ENCODE measurements around the gene KLF13. TPM values are rescaled to one million over a fixed set of nuclear protein-coding genes. Genes with fewer than 3 reads are reported as not detected.

Gene KLF13
- polyA plus RNA-seq, 2 of the 4 experiments (the other 2 are of a cell fraction) = 53.5 TPM

DNA sequence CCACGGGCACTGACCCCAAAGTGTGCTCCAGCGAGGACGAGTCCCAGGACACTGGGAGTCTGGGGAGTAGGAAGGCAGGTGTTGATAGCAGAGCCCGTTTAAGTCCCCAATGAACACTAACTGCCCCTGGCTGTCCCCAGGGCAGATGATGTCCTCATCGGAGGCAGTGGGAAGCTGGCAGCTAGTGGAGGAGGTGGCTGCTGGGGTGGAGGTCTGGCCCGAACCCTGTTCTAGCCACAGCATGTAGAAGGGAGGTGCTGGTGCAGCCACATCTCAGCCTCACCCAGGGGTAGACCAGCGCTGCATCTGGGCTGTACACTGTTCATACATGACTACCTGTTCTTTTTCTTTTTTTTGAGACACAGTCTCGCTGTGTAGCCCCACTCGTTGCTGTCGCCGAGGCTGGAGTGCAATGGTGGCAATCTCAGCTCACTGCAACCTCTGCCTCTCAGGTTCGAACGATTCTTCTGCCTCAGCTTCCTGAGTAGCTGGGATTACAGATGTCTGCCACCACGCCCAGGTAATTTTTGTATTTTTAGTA lies 51.8 kb downstream of the KLF13 start:
- ChIA-PET CTCF (interaction anchor here (0.6 to 1.6 kb wide), 5 partner anchors 10 to 163 kb away, joined by 3 to 4 read pairs (median 3); no protein-coding TSS in a partner anchor), POLR2A (no interaction called here)
- no peak for FAIRE-seq
- no peaks in the 10 kb centered on the region for H3K9me3 ChIP-seq
- ATAC-seq = no peak
- peaks cover 15% of the 10 kb centered on the region; the same call in 2 of the 3 replicates for H3K4me1 ChIP-seq
- no peak overlapping the region for H3K27ac ChIP-seq
- H3K4me3 ChIP-seq = no peak overlapping the region
- DNase-seq (ENCODE audit: low read depth in 1 of 2, low spot score in 1 of 2) = no peak
- 86% methylated on average over 14 of the region's 14 CpGs for WGBS (ENCODE audit: missing lambda C conversion rate)
- H3K4me2 ChIP-seq = no peak overlapping the region
- TF ChIP-seq, protein P1, sequence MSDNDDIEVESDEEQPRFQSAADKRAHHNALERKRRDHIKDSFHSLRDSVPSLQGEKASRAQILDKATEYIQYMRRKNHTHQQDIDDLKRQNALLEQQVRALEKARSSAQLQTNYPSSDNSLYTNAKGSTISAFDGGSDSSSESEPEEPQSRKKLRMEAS (IDR thresholded peaks at IDR 0.05) = no peak
- TF ChIP-seq CBX8 (IDR thresholded peaks at IDR 0.05) = no peak
- no peak for TF ChIP-seq NFE2L2 (conservative IDR thresholded peaks at IDR 0.05; ENCODE audit: low read length)
- no peak for TF ChIP-seq ZSCAN20 (CRISPR knock-in tag; IDR thresholded peaks at IDR 0.05)
- TF ChIP-seq, protein P2, sequence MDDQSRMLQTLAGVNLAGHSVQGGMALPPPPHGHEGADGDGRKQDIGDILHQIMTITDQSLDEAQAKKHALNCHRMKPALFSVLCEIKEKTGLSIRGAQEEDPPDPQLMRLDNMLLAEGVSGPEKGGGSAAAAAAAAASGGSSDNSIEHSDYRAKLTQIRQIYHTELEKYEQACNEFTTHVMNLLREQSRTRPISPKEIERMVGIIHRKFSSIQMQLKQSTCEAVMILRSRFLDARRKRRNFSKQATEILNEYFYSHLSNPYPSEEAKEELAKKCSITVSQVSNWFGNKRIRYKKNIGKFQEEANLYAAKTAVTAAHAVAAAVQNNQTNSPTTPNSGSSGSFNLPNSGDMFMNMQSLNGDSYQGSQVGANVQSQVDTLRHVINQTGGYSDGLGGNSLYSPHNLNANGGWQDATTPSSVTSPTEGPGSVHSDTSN (IDR thresholded peaks at IDR 0.05) = no peak
- no peak for TF ChIP-seq CTCF (IDR thresholded peaks at IDR 0.05)
- no peak for TF ChIP-seq RNF2 (IDR thresholded peaks at IDR 0.05; ENCODE audit: borderline replicate concordance, low read depth)

DNA sequence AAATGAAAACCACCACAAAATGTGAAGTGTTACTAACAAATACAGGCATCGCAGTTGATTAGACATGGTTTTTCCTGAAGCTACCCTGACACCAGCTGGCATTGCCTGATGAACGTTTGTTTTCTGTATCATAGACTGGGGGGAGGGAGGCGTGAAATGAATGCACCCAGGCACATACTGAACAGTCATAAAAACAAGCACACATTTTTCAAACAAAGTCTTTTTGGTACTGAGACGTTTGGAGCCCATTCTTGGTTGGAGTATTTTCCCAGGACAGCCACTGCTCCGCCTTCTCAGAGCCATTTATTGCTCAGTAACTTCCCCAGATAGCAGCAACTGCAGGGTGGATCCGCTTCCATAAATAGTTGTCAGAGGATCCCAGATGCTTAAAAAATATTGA lies 52.4 kb downstream of the KLF13 start:
- H3K9me3 ChIP-seq = no peaks in the 10 kb centered on the region
- peaks cover 12% of the 10 kb centered on the region; the same call in 2 of the 3 replicates for H3K4me1 ChIP-seq
- DNase-seq (ENCODE audit: low read depth in 1 of 2, low spot score in 1 of 2) (no peak), ATAC-seq (no peak), FAIRE-seq (no peak)
- WGBS (ENCODE audit: missing lambda C conversion rate) = 77% methylated on average over 6 of the region's 6 CpGs
- ChIA-PET CTCF (interaction anchor here (0.6 kb wide), 1 partner anchor 164 kb away, joined by 3 read pairs; no protein-coding TSS in a partner anchor), POLR2A (no interaction called here)
- H3K4me3 ChIP-seq = no peak overlapping the region
- H3K27ac ChIP-seq = no peak overlapping the region
- no peak overlapping the region for H3K4me2 ChIP-seq
- TF ChIP-seq CBX8 (IDR thresholded peaks at IDR 0.05) = no peak
- TF ChIP-seq CTCF (IDR thresholded peaks at IDR 0.05) = no peak
- no peak for TF ChIP-seq HOXB5 (CRISPR knock-in tag; IDR thresholded peaks at IDR 0.05)
- no peak for TF ChIP-seq MAZ (IDR thresholded peaks at IDR 0.05; ENCODE audit: borderline replicate concordance, low read depth, low read length)
- TF ChIP-seq BHLHE40 (IDR thresholded peaks at IDR 0.05; ENCODE audit: low read depth, low read length) = no peak
- TF ChIP-seq ZC3H11A (IDR thresholded peaks at IDR 0.05) = no peak
- TF ChIP-seq PHF8 (IDR thresholded peaks at IDR 0.05; ENCODE audit: borderline replicate concordance, low read depth) = no peak
- no peak for TF ChIP-seq HOXB13 (CRISPR knock-in tag; IDR thresholded peaks at IDR 0.05; ENCODE audit: low read depth)
- TF ChIP-seq KDM5A (IDR thresholded peaks at IDR 0.05) = no peak
- TF ChIP-seq CBX2 (IDR thresholded peaks at IDR 0.05; ENCODE audit: borderline replicate concordance, low read depth) = no peak
- TF ChIP-seq RCOR1 (IDR thresholded peaks at IDR 0.05; ENCODE audit: low read depth, low read length) = no peak
- TF ChIP-seq NFE2L2 (conservative IDR thresholded peaks at IDR 0.05; ENCODE audit: low read length) = no peak
- TF ChIP-seq, protein P3, sequence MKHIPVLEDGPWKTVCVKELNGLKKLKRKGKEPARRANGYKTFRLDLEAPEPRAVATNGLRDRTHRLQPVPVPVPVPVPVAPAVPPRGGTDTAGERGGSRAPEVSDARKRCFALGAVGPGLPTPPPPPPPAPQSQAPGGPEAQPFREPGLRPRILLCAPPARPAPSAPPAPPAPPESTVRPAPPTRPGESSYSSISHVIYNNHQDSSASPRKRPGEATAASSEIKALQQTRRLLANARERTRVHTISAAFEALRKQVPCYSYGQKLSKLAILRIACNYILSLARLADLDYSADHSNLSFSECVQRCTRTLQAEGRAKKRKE (CRISPR knock-in tag; IDR thresholded peaks at IDR 0.05; ENCODE audit: low read depth) = no peak
- no peak for TF ChIP-seq E2F6 (IDR thresholded peaks at IDR 0.05; ENCODE audit: borderline replicate concordance, low read depth)
- TF ChIP-seq SMC3 (IDR thresholded peaks at IDR 0.05) = no peak
- no peak for TF ChIP-seq FOSB (CRISPR knock-in tag; IDR thresholded peaks at IDR 0.05)
- no peak for TF ChIP-seq ZFP36 (IDR thresholded peaks at IDR 0.05; ENCODE audit: borderline replicate concordance, partially characterized antibody)
- no peak for TF ChIP-seq CEBPB (IDR thresholded peaks at IDR 0.05)

Data from A549 (cell line).